NCI-H146 treated with DMSO at 0.1 percent for 48 hours (cell line): Measurements from ENCODE around the gene IPO13.

Experiments
- DNase-seq: peaks from one replicate; lab custom pipeline; 2025; ENCODE audit not compliant: unreplicated experiment; lab: John Stamatoyannopoulos, UW

The IPO13 gene

DNA sequence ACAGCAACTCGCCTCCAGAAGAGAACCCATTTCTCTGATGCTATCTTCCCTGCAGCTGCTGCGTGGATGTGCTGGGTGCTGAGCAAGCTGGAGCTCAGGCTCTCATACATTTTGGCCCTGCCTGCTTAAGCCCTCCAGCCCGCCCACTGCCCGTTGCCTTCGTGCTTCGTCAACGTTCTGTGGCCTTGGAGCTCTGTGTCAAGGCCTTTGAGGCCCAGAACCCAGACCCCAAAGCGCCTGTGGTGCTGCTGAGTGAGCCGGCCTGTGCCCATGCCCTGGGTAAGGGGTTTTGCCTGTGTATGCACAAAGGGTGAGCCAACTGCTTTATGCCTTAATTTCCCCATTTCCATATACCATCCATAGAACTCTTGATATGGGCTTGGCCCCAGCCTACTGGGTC is 24.2 kb downstream of the IPO13 start:
- DNase-seq = no peak

DNA sequence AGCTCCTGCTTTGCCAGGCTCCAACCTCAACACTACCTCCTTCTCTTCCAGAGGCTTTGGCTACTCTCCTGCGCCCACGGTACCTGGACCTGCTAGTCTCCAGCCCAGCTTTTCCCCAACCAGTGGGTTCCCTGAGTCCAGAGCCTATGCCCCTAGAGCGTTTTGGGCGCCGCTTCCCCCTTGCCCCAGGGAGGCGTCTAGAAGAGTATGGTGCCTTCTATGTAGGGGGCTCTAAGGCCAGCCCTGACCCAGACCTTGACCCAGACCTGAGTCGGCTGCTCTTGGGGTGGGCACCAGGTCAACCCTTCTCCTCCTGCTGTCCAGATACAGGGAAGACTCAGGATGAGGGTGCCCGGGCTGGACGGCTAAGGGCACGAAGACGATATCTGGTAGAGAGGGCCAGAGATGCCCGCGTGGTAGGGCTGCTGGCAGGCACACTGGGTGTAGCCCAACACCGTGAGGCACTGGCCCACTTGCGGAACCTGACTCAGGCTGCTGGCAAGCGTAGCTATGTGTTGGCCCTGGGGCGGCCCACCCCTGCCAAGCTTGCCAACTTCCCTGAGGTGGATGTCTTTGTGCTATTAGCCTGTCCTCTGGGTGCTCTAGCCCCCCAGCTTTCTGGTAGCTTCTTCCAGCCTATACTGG is 24.7 kb downstream of the IPO13 start:
- DNase-seq = no peak

- no peak for DNase-seq
Observed at GRCh38 chr1:43973981-43974442, 27.3 kb downstream of the IPO13 start.

DNA sequence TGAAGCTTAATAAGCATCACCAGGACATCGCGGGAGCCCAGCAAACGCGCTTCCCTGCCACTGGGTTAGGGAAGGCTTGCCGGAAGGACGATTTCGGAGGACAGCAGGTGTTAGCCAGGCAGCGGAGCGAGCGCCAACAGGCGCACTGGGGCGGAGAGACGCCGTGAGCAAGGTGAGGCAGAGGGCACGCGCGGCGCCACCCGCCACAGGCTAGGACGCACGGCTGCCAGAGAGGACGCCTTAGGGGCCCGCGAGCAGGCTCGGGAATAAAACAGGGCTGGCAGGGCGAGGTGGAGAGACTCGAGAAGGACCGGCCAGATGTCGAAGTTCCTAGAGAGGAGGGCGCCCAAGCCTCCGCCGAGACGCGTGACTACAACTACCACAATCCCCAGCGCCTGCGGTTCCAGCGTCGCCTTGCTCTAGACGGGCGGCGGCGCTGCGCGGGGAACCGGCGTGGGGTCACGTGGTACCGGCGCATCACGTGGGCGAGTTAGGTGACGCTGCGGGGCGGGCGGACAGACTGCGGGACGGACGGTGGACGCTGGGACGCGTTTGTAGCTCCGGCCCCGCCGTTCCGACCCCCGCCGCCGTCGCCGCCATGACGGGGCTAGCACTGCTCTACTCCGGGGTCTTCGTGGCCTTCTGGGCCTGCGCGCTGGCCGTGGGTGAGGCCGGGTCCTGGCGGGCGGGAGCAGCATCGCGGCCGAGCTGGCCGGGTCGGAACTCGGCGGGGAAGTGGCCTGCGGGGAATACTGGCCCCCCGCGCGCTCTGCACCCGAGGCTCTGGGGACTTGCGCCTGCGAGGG is 27.9 kb downstream of the IPO13 start, which contains the start of gene ATP6V0B:
TSS of gene ATP6V0B (plus strand) at position 518 of the 806 bp plus-strand sequence. CDS start at position 599, 81 bp downstream.
- peak; percentile 75 for DNase-seq

- DNase-seq = no peak
Observed at GRCh38 chr1:43975249-43975961, 28.7 kb downstream of the IPO13 start.

GRCh38 chr1:43976045-43976444 is 29.3 kb downstream of the IPO13 start:
- no peak for DNase-seq

- no peak for DNase-seq
Observed at GRCh38 chr1:43976890-43977289, 30.1 kb downstream of the IPO13 start.

- DNase-seq = no peak
Observed at GRCh38 chr1:43977376-43978263, 30.9 kb downstream of the IPO13 start.

- DNase-seq = no peak
Observed at GRCh38 chr1:43978264-43978550, 31.5 kb downstream of the IPO13 start.

DNA sequence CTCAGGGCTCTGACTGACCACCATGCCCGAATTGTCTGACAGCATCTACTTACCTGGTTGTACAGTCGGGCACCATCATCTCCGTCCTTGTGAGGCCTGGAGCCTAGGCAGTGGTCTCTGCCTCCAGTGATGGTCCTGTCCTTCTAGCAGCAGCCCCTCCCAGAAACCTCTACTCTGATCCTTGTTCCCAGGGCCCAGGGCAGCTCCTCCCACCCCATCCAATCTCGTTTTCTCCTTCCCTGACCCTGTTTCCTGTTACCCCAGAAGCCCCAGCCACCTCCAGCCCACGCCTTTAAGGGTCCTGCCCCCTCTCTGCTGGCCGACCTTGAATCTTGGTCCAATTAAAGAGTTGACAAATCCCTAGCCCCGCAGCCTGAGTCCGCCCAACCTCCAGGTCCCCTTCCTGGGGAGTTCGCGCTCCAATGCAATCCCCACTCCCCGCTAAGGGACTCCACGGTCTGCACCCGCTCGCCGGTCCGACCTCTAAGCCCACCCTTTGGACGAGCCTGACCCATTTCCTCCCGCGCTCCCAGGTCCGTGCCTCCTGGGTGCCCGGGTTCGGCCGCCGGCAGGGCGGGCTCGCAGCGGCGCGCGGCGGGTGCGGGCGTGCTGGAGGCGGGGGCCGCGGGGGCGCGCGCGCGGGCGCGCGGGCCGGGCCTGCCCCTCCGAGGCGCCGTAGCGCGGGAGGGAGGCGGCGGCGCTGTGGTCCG is 32.0 kb downstream of the IPO13 start, which contains the start of gene B4GALT2:
TSS of gene B4GALT2 (plus strand) at position 660 of the 710 bp plus-strand sequence. CDS start 1,951 bp downstream, outside the sequence.
- DNase-seq = no peak

DNA sequence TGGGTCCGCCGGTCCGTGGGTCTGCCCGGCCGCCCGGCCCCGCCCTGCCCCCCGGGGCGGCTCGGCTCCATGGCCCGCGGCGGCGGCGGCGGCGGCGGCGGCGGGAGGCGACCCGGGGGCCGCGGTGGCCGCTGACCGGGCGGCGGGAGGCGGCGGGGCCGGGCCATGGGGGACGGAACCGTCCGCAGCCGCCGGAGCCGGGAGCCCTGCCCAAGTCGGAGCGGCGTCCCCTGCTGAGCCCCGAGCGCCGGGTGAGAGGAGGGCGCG is 32.4 kb downstream of the IPO13 start:
- no peak for DNase-seq

- DNase-seq = no peak
Observed at GRCh38 chr1:43979528-43980254, 32.9 kb downstream of the IPO13 start.

DNA sequence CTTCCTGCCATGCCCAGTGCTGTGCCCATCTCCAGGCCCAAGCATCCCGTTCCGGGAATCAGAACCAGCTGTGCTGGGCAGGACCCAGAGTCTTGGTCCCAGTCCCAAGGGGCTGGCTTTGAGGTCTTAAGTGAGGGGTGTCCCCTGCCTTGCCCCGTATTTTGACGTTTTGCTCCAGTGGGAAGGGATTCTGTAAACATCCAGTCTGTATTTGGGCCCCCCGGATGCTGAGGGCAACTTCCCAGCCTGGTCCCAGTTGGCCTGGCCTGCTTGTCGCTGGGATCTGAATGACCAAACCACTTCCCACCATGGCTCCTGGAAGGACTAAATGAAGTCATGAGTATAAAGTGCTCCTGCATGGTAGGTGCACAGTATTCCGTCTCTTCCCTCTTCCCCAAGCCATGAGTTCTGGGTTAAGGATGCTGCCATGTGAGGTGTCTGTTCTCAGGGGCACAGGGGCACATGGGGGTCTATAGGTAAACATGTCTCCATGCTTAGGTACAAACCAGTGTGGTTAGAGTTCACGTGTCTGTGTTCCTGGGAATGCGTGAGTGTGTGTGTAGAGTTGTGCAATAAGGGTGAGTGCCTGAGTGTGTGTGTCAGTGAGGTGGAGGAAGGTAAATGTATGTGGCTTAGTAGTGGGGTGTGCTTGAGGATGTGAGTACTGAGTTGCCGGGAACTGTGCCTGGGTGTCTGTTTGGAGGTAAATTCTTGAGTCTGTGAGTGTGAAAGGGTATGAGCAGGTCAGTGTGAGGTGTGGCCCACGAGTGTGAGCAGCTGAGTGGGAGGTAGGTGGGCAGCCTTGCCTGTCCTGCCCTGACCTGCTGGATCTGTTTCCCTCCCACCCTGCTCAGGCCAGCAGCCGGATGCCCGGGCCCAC is 33.7 kb downstream of the IPO13 start:
- DNase-seq = no peak

- no peak for DNase-seq
Observed at GRCh38 chr1:43981135-43981491, 34.4 kb downstream of the IPO13 start.

- no peak for DNase-seq
Observed at GRCh38 chr1:43981636-43982035, 34.9 kb downstream of the IPO13 start.

DNA sequence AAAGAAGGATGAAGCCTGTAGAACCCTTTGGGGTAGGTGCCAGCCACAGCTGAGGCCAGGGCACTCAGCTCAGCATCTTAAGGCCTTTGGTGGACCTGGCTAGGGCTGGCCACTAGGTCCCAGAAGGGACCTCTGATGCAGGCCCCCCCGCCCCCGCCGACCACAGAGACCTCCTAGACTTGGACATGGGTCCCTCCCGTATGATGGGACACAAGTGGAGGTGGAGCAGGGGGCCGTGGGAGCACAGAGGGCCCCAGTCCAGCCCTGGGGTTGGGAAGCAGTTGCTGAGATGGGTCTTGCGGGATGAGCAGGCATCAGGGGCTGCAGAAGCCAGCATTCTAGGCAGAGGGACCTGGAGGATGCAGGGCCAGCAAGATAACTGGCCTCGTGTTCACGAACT is 35.5 kb downstream of the IPO13 start:
- no peak for DNase-seq

DNA sequence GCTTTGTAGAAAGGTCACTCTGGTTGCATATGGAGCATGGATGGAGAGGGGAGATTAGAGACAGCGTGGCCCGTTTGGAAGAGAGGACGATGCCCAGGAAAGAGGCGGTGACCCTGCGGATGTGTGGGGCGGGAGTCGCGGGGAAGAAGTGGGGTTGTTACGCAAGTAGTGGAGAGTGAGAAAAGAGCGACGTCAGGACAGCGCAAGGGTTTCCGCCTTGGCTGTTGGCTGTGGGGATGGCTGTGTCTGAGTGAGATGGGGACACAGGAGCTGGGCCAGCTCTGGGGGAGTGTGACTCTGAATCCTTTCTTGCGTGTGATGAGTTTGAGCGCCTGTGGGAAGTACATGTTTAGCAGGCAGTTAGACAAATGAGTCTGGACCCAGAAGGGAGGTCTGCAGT is 36.1 kb downstream of the IPO13 start:
- no peak for DNase-seq

DNA sequence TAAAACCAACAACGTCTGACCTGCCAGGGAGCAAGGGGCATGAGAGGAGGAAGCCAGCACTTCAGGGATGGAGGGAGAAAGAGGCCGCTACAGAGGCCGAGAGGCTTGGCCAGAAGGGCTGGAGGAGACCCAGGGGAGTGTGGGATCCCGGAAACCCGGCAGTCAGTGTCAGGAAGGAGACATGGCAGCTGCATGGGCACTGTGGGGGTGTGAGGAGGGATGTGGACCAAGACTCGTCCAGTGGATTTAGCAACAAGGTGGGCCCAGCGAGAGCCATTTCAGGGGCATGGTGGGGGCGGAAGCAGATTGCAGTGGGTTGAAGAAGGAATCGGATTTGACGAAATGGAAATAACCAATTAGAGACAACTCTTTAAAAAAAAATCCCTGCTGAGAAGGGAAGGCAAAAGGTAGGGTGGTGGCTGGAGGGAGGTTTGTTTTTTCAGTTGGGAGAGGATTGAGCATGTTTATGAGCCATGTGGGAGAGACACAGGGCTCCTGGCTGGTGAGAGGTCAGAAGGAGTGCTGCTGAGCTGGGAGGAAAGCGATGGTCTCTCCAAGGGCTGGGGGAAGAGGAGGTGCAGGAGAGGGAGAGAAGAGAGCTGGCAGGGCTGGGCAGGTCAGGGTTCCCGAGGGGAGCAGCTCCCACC is 36.6 kb downstream of the IPO13 start:
- no peak for DNase-seq
